Left lung (tissue), 10 donors: Measurements from ENCODE around the gene BBS4. TPM values are rescaled to one million over a fixed set of nuclear protein-coding genes. Genes with fewer than 3 reads are reported as not detected.

ENCODE experiments used
- ATAC-seq: fragments of 200-7000 bp; cut with Tn5 transposase; one replicate; pipeline ENCODE4 v1.9.1; 2020; ENCODE audit warnings: moderate library complexity
- DNase-seq, 4 donors: peaks; one replicate each; pipeline ENCODE4 v3.0.0-alpha.2; 2013 to 2020
- H3K27ac ChIP-seq, 2 donors: fragments of 200-600 bp; sonication (generic) in 1 of 2; one replicate each; pipeline versions ENCODE4 v1.5.0 to v1.8.0; 2020 to 2021
- H3K27me3 ChIP-seq, 2 donors: fragments of 200-600 bp; sonication (generic) in 1 of 2; one replicate each; pipeline versions ENCODE4 v1.5.0 to v1.8.0; 2020 to 2021
- H3K36me3 ChIP-seq, 2 donors: fragments of 200-600 bp; sonication (generic) in 1 of 2; one replicate each; pipeline versions ENCODE4 v1.5.0 to v1.8.0; 2020 to 2021
- H3K4me1 ChIP-seq, 2 donors: fragments of 200-600 bp; one replicate each; pipeline ENCODE4 v1.8.0; 2021
- H3K4me3 ChIP-seq, 2 donors: fragments of 200-600 bp; sonication (generic) in 1 of 2; one replicate each; pipeline versions ENCODE4 v1.5.0 to v1.8.0; 2020 to 2021; ENCODE audit warnings: mild to moderate bottlenecking in 1 of 2
- H3K9me3 ChIP-seq, 2 donors: fragments of 200-600 bp; sonication (generic) in 1 of 2; one replicate each; pipeline versions ENCODE4 v1.5.0 to v1.8.0; 2020 to 2021
- intact Hi-C, 2 donors: fragments of 100-400 bp; cut with DNase I; formaldehyde crosslinking; loops; one replicate each; pipeline versions ENCODE4 v1.11.2 to v1.14.2; 2022
- polyA plus RNA-seq, 6 donors: library from polyadenylated mRNA; unstranded; fragments of 120-200 nt; gene quantifications; one replicate each; pipeline ENCODE4 v1.2.1, GENCODE V29; 2013; ENCODE audit not compliant: insufficient read length in 6 of 6
- total RNA-seq, 2 donors: library from RNA; stranded (reverse); fragmentation: NEBNext Ultra II Directional; extraction: Animal tissue kit (Norgen Biotek cat#: 25700); gene quantifications; one replicate each; pipeline ENCODE4 v1.2.1, GENCODE V29; 2021
- TF ChIP-seq, protein P1 (sequence below), 2 donors: fragments of 200-600 bp; sonication (generic) in 1 of 2; IDR thresholded peaks; one replicate each; pipeline versions ENCODE4 v1.5.0 to v1.8.0; 2021; ENCODE audit warnings: antibody characterized with exemption in 2 of 2
- donor health status: DM: no; HTN: yes; CAD: no.
- donor health status: DM: no; HTN: no; CAD: no.

Gene BBS4
- total and polyA plus RNA-seq, 8 donors: 16.7 to 63.4 (median 47.4) TPM

DNA sequence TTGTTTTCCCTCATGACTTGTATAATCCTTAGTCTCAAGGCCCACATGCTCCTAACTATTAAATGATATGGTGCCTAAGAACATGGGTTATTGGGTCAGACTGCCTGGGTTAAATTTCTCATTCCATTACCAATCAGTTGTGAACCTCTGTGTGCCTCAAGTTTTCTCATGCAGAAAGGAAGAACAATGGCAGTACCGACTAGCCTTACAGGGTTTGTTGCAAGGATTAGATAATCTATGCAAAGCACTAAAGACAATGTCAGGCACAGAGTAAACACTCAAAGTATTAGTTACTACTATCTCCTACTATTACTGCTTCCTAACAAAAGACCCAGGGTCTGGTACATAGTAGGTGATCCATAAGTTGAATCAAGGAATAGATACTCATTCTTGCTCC lies 85.3 kb downstream of the BBS4 start:
- Histone ChIP-seq H3K27ac (no peak overlapping the region), H3K36me3 (peaks cover 0 to 90% of the 10 kb centered on the region in 2 donors), H3K4me1 (peaks cover 0 to 23% of the 10 kb centered on the region in 2 donors), H3K4me3 (no peak overlapping the region), H3K27me3 (no peaks in the 10 kb centered on the region), H3K9me3 (peaks cover 0 to 17% of the 10 kb centered on the region in 2 donors)
- intact Hi-C loops: no loop called here
- ATAC-seq (no peak), DNase-seq (no peak)
- TF ChIP-seq, protein P1, sequence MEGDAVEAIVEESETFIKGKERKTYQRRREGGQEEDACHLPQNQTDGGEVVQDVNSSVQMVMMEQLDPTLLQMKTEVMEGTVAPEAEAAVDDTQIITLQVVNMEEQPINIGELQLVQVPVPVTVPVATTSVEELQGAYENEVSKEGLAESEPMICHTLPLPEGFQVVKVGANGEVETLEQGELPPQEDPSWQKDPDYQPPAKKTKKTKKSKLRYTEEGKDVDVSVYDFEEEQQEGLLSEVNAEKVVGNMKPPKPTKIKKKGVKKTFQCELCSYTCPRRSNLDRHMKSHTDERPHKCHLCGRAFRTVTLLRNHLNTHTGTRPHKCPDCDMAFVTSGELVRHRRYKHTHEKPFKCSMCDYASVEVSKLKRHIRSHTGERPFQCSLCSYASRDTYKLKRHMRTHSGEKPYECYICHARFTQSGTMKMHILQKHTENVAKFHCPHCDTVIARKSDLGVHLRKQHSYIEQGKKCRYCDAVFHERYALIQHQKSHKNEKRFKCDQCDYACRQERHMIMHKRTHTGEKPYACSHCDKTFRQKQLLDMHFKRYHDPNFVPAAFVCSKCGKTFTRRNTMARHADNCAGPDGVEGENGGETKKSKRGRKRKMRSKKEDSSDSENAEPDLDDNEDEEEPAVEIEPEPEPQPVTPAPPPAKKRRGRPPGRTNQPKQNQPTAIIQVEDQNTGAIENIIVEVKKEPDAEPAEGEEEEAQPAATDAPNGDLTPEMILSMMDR (IDR thresholded peaks at IDR 0.05): no peak

DNA sequence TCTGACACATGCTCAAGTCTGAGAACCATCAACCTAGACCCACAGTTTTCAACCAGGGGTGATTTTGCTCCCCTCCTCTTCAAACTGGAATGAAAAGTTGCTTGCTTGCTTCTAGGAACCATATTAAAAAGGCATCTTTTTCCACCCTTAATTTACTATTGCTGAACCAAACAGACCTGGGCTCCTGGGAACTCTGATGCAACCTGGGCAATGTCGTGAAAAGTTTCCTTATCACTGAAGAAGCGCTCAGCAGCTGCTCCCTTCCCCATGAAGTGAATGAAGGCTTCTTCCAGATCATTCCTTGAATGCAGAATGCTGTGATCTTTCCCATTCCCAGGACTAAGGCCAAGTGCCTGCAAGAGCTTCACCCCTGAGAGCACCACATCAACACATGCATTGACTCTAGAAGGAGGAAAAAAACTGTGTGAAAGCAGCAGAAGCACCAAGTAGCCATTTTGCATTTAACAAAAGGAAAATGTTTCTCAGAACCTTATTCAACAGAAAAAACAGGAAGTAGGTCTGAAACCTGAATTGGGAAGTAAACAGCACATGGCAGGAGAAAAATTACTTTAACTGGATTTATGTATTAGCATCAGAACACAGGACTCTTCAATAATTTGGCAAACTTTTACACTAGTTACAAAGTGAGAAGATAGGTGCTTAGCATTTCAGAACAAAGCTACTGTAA lies 88.8 kb downstream of the BBS4 start:
- DNase-seq (no peak), ATAC-seq (no peak)
- peaks cover 0 to 73% of the 10 kb centered on the region in 2 donors for H3K36me3 ChIP-seq
- TF ChIP-seq, protein P1 (IDR thresholded peaks at IDR 0.05): no peak
- no peaks in the 10 kb centered on the region for H3K27me3 ChIP-seq
- no peaks in the 10 kb centered on the region for H3K9me3 ChIP-seq
- H3K27ac ChIP-seq: peak overlapping the region in 1 of 2 donors; percentile 71
- peaks cover 0 to 30% of the 10 kb centered on the region in 2 donors for H3K4me1 ChIP-seq
- no peak overlapping the region for H3K4me3 ChIP-seq
- intact Hi-C loops: no loop called here

DNA sequence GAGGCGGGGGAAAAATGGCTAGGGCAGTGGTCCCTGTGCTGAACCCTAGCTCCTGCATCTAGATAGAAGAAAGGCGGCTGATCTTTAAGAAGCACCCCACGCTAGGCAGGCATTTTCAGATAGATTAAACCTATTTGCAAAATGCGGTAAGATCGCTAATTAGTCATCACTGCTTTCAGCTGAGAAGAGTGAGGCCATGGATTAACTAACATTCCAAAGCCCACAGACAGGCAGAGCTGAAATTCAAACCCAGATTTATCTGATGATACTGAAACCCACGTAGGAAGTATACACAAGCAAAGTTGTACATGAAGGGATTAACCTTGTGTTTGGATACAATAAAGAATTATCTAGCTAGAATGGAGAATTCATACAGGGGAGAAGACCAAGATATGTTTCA lies 92.8 kb downstream of the BBS4 start:
- Histone ChIP-seq H3K9me3 (no peaks in the 10 kb centered on the region), H3K27me3 (no peaks in the 10 kb centered on the region), H3K27ac (no peak overlapping the region), H3K4me3 (no peak overlapping the region), H3K36me3 (peaks cover 0 to 34% of the 10 kb centered on the region in 2 donors), H3K4me1 (peaks cover 5 to 59% of the 10 kb centered on the region in 2 donors)
- ATAC-seq (no peak), DNase-seq (no peak)
- intact Hi-C loops: no loop called here
- TF ChIP-seq, protein P1 (IDR thresholded peaks at IDR 0.05): no peak

DNA sequence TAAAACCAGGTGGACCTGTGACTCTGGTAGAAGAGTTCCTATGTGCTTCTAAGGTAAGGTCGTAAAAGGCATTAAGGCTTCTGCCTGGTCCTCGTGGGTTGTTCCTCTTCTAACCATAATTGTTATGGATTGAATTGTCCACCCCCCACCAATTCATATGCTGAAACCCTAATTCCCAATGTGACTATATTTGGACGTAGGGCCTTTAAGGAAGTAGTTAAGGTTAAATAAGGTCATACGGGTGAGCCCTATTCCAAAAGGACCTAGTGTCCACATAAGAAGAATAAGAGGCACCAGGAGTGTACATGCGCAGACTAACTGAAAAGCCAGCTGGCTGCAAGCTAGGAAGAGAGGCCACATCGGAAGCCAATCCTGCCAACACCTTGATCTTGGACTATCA lies 95.6 kb downstream of the BBS4 start:
- intact Hi-C loops: no loop called here
- Histone ChIP-seq H3K4me1 (peaks cover 5 to 43% of the 10 kb centered on the region in 2 donors), H3K36me3 (peaks cover 0 to 19% of the 10 kb centered on the region in 2 donors), H3K4me3 (peak overlapping the region in 1 of 2 donors; percentile 100), H3K9me3 (no peaks in the 10 kb centered on the region), H3K27me3 (no peaks in the 10 kb centered on the region), H3K27ac (peak overlapping the region in 1 of 2 donors; percentile 100)
- ATAC-seq: no peak
- no peak for DNase-seq
- TF ChIP-seq, protein P1 (IDR thresholded peaks at IDR 0.05): no peak

DNA sequence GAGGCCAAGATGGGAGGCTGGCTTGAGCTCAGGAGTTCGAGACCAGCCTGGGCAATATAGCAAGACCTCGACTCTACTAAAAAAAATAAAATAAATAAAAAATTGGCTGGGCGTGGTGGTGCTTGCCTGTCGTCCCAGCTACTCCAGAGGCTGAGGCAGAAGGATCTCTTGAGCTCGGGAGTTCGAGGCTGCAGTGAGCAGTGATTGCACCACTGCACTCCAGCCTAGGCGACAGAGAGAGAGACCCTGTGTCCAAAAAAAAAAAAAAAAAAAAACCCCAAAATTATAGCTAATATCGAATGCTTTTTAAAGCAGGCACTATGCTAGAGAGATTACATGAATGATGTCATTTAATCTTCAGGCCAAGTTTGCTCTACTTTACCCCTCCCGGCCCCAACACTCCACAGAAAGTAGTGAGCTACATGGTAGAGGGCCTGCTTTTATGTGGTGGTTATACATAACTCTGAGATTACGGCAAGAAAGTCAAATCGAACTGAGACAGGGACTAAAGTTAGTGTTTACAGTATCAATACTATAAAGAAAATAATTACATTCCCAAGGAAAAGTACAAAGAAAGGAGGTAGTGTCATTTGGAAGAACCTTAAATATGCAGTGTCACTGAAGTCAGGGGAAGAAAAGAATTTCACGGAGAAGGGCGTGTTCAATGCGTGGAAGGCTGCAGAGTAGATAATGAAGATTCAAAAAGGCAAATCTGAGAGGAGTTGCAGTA lies 96.4 kb downstream of the BBS4 start:
- ATAC-seq: no peak
- Histone ChIP-seq H3K4me3 (peak overlapping the region; percentile 99 to 100), H3K27me3 (no peaks in the 10 kb centered on the region), H3K27ac (peak overlapping the region; percentile 96 to 100), H3K36me3 (peaks cover 0 to 19% of the 10 kb centered on the region in 2 donors), H3K4me1 (peaks cover 5 to 43% of the 10 kb centered on the region in 2 donors), H3K9me3 (no peaks in the 10 kb centered on the region)
- no peak for DNase-seq
- TF ChIP-seq, protein P1 (IDR thresholded peaks at IDR 0.05): no peak
- intact Hi-C loops: no loop called here
